DND-41 (cell line): ENCODE results near the gene TRAF3IP3.
A peak's percentile ranks its signal among the peaks of the same experiment; 100 is the strongest.

ENCODE experiments used
- ATAC-seq: fragments of 200-7000 bp; cut with Tn5 transposase; 3 replicates; pipeline ENCODE4 v1.9.1; 2021; ENCODE audit warnings: low read depth; ENCODE audit not compliant: insufficient read depth
- DNase-seq: peaks from one replicate; pipeline ENCODE4 v3.0.0-alpha.2; 2020
- H2AFZ ChIP-seq: 2 replicates; pipeline ENCODE4 v1.6.0; 2012; ENCODE audit warnings: low read depth, low read length
- H3K27ac ChIP-seq: 2 replicates; pipeline ENCODE4 v1.5.1; 2012; ENCODE audit warnings: low read length, inconsistent platforms
- H3K27me3 ChIP-seq: fragments of 200-600 bp; sonication (generic); 2 replicates; pipeline ENCODE4 v1.6.0; 2012; ENCODE audit warnings: low read length, mild to moderate bottlenecking, inconsistent platforms; ENCODE audit not compliant: insufficient read depth, poor library complexity
- H3K36me3 ChIP-seq: 2 replicates; pipeline ENCODE4 v1.5.1; 2012; ENCODE audit warnings: low read length, inconsistent platforms; ENCODE audit not compliant: insufficient read depth
- H3K4me1 ChIP-seq: 2 replicates; pipeline ENCODE4 v1.5.1; 2012; ENCODE audit warnings: mild to moderate bottlenecking, low read length; ENCODE audit not compliant: insufficient read depth
- H3K4me2 ChIP-seq: 2 replicates; pipeline ENCODE4 v1.6.0; 2012; ENCODE audit warnings: mild to moderate bottlenecking, moderate library complexity, low read length, inconsistent platforms; ENCODE audit not compliant: insufficient read depth
- H3K4me3 ChIP-seq, 2 experiments: fragments of 200-600 bp in 1 of 2; shearing (Covaris generic) in 1 of 2; 2 replicates each; pipeline ENCODE4 v1.5.1; 2012 to 2016; ENCODE audit warnings: inconsistent platforms in 2 of 2, low read length in 2 of 2, mild to moderate bottlenecking in 2 of 2, low read depth in 1 of 2, moderate library complexity in 1 of 2
- H3K79me2 ChIP-seq: 2 replicates; pipeline ENCODE4 v1.6.0; 2012; ENCODE audit warnings: low read length, inconsistent platforms; ENCODE audit not compliant: insufficient read depth
- H3K9ac ChIP-seq: 2 replicates; pipeline ENCODE4 v1.6.0; 2012; ENCODE audit warnings: low read depth, mild to moderate bottlenecking, inconsistent platforms, low read length, moderate library complexity
- H3K9me3 ChIP-seq: 2 replicates; pipeline ENCODE4 v1.5.1; 2012; ENCODE audit warnings: low read length, moderate library complexity, mild to moderate bottlenecking, inconsistent platforms; ENCODE audit not compliant: insufficient read depth, severe bottlenecking
- H4K20me1 ChIP-seq: 2 replicates; pipeline ENCODE4 v1.6.0; 2012; ENCODE audit warnings: low read length; ENCODE audit not compliant: insufficient read depth
- EZH2 ChIP-seq: IDR thresholded peaks from 3 replicates; pipeline ENCODE4 v1.6.1; 2012; ENCODE audit warnings: borderline replicate concordance, low read depth, mild to moderate bottlenecking, moderate library complexity, low read length, inconsistent platforms; ENCODE audit not compliant: severe bottlenecking
- TF ChIP-seq, protein P1 (sequence below): IDR thresholded peaks from 2 replicates; pipeline ENCODE4 v1.5.1; 2012; ENCODE audit warnings: borderline replicate concordance, low read length, moderate library complexity, mild to moderate bottlenecking; ENCODE audit not compliant: poor library complexity, severe bottlenecking; ENCODE audit errors: extremely low read depth

TRAF3IP3 gene

GRCh38 chr1:209742409-209743144, 13.3 kb upstream of the TRAF3IP3 start:
- Histone ChIP-seq H3K27ac (no peak overlapping the region), H3K9ac (no peak overlapping the region), H3K4me1 (no peaks in the 10 kb centered on the region), H3K36me3 (no peaks in the 10 kb centered on the region), H2AFZ (no peak overlapping the region), H3K27me3 (no peaks in the 10 kb centered on the region), H3K79me2 (no peaks in the 10 kb centered on the region), H3K4me2 (no peak overlapping the region), H3K9me3 (no peaks in the 10 kb centered on the region), H4K20me1 (no peaks in the 10 kb centered on the region), H3K4me3 (no peak overlapping the region)
- no peak for DNase-seq
- ATAC-seq, result no peak
- TF ChIP-seq EZH2, result no peak
- TF ChIP-seq, protein P1, sequence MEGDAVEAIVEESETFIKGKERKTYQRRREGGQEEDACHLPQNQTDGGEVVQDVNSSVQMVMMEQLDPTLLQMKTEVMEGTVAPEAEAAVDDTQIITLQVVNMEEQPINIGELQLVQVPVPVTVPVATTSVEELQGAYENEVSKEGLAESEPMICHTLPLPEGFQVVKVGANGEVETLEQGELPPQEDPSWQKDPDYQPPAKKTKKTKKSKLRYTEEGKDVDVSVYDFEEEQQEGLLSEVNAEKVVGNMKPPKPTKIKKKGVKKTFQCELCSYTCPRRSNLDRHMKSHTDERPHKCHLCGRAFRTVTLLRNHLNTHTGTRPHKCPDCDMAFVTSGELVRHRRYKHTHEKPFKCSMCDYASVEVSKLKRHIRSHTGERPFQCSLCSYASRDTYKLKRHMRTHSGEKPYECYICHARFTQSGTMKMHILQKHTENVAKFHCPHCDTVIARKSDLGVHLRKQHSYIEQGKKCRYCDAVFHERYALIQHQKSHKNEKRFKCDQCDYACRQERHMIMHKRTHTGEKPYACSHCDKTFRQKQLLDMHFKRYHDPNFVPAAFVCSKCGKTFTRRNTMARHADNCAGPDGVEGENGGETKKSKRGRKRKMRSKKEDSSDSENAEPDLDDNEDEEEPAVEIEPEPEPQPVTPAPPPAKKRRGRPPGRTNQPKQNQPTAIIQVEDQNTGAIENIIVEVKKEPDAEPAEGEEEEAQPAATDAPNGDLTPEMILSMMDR, result no peak

GRCh38 chr1:209743145-209743482, 12.7 kb upstream of the TRAF3IP3 start:
- no peaks in the 10 kb centered on the region for H3K9me3 ChIP-seq
- H3K4me1 ChIP-seq, result no peaks in the 10 kb centered on the region
- ATAC-seq (no peak), DNase-seq (no peak)
- H3K36me3 ChIP-seq, result no peaks in the 10 kb centered on the region
- no peaks in the 10 kb centered on the region for H3K27me3 ChIP-seq
- no peaks in the 10 kb centered on the region for H4K20me1 ChIP-seq
- no peaks in the 10 kb centered on the region for H3K79me2 ChIP-seq
- no peak overlapping the region for H3K4me2 ChIP-seq
- H3K9ac ChIP-seq, result no peak overlapping the region
- TF ChIP-seq EZH2, result no peak
- H3K27ac ChIP-seq, result no peak overlapping the region
- no peak overlapping the region for H2AFZ ChIP-seq
- no peak overlapping the region for H3K4me3 ChIP-seq

- TF ChIP-seq, protein P1, result no peak
- TF ChIP-seq EZH2, result no peak
- Histone ChIP-seq H3K4me2 (no peak overlapping the region), H4K20me1 (no peaks in the 10 kb centered on the region), H3K27me3 (no peaks in the 10 kb centered on the region), H3K4me1 (no peaks in the 10 kb centered on the region), H3K79me2 (no peaks in the 10 kb centered on the region), H3K27ac (no peak overlapping the region), H3K9me3 (no peaks in the 10 kb centered on the region), H2AFZ (no peak overlapping the region), H3K4me3 (no peak overlapping the region), H3K36me3 (no peaks in the 10 kb centered on the region), H3K9ac (no peak overlapping the region)
- DNase-seq (no peak), ATAC-seq (no peak)
Measured at GRCh38 chr1:209746451-209747165, 9.2 kb upstream of the TRAF3IP3 start.

GRCh38 chr1:209747580-209748262, 8.1 kb upstream of the TRAF3IP3 start:
- Histone ChIP-seq H3K4me3 (no peak overlapping the region), H3K4me2 (no peak overlapping the region), H3K4me1 (no peaks in the 10 kb centered on the region), H3K27me3 (no peaks in the 10 kb centered on the region), H3K9me3 (no peaks in the 10 kb centered on the region), H4K20me1 (no peaks in the 10 kb centered on the region), H3K27ac (no peak overlapping the region), H3K79me2 (no peaks in the 10 kb centered on the region), H2AFZ (no peak overlapping the region), H3K9ac (no peak overlapping the region), H3K36me3 (no peaks in the 10 kb centered on the region)
- no peak for DNase-seq
- ATAC-seq, result peak; percentile 17; the same call in 1 of the 3 replicates
- TF ChIP-seq EZH2, result no peak
- TF ChIP-seq, protein P1, result peak; percentile 42
